Common myeloid progenitor, CD34-positive (primary cell): ENCODE data around the gene AK2.
"Not testable (repeated sequence)": the region's sequence is repeated elsewhere in the genome, so short reads cannot be mapped to it uniquely, and the experiment has no call there.

Experiments
- CTCF ChIA-PET: fragments of 350-600 bp; sonication (Branson Sonifier 250); formaldehyde crosslinking; loops from one replicate; lab custom pipeline; 2021; ENCODE audit warnings: antibody characterized with exemption; lab: Charles Lee
- POLR2A ChIA-PET: fragments of 350-600 bp; sonication (Branson Sonifier 250); formaldehyde crosslinking; loops from one replicate; lab custom pipeline; 2021; ENCODE audit warnings: antibody characterized with exemption; lab: Charles Lee
- DNase-seq, 3 donors: peaks; one replicate each; pipeline versions ENCODE4 v3.0.0 to v3.0.0-alpha.2; 2013
- H3K27ac ChIP-seq, 2 experiments: 1 replicate in 1 of 2; 2 replicates in 1 of 2; pipeline ENCODE4 v1.7.0; 2013; ENCODE audit warnings: inconsistent platforms in 2 of 2, low read length in 2 of 2, mild to moderate bottlenecking in 2 of 2, low read depth in 1 of 2, moderate library complexity in 1 of 2; ENCODE audit not compliant: severe bottlenecking in 2 of 2, insufficient read depth in 1 of 2, poor library complexity in 1 of 2
- H3K27me3 ChIP-seq, 5 experiments: replicated peaks in 2 of 5; 1 replicate in 3 of 5; 2 replicates in 2 of 5; pipeline versions ENCODE4 v1.6.1 to v1.7.0; 2013; ENCODE audit warnings: low read length in 4 of 5, mild to moderate bottlenecking in 2 of 5, moderate library complexity in 2 of 5, inconsistent platforms in 1 of 5; ENCODE audit not compliant: insufficient read depth in 5 of 5, control insufficient read depth in 4 of 5
- H3K36me3 ChIP-seq, 4 experiments: 1 replicate in 2 of 4; 2 replicates in 2 of 4; pipeline versions ENCODE4 v1.6.1 to v1.7.0; 2013; ENCODE audit warnings: low read length in 3 of 4, control low read depth in 1 of 4, mild to moderate bottlenecking in 1 of 4; ENCODE audit not compliant: control insufficient read depth in 4 of 4, insufficient read depth in 4 of 4
- H3K4me1 ChIP-seq, 4 experiments: 1 replicate in 3 of 4; 2 replicates in 1 of 4; pipeline versions ENCODE4 v1.6.1 to v1.7.1; 2013; ENCODE audit warnings: low read length in 3 of 4, mild to moderate bottlenecking in 3 of 4, control low read depth in 1 of 4, inconsistent platforms in 1 of 4, moderate library complexity in 1 of 4; ENCODE audit not compliant: control insufficient read depth in 4 of 4, insufficient read depth in 4 of 4; ENCODE audit errors: control extremely low read depth in 1 of 4
- H3K4me3 ChIP-seq, 7 experiments: 1 replicate in 4 of 7; 2 replicates in 3 of 7; pipeline versions ENCODE4 v1.5.1 to v1.7.0; 2013; ENCODE audit warnings: mild to moderate bottlenecking in 7 of 7, low read length in 6 of 7, moderate library complexity in 6 of 7, inconsistent platforms in 2 of 7, low read depth in 2 of 7, control low read depth in 1 of 7; ENCODE audit not compliant: insufficient read depth in 4 of 7, control insufficient read depth in 1 of 7; ENCODE audit errors: extremely low read depth in 1 of 7
- H3K9me3 ChIP-seq, 5 experiments: 1 replicate in 4 of 5; 2 replicates in 1 of 5; pipeline versions ENCODE4 v1.6.1 to v1.7.1; 2013; ENCODE audit warnings: low read length in 4 of 5, mild to moderate bottlenecking in 2 of 5, inconsistent platforms in 1 of 5, low read depth in 1 of 5, moderate library complexity in 1 of 5; ENCODE audit not compliant: control insufficient read depth in 4 of 5, insufficient read depth in 2 of 5; ENCODE audit errors: control extremely low read depth in 1 of 5
- WGBS: methylation state at CpG from one replicate; pipeline ENCODE4 v1.1.5; 2013; ENCODE audit not compliant: insufficient coverage; 5-methylcytosine and 5-hydroxymethylcytosine counted together

The AK2 gene

DNA sequence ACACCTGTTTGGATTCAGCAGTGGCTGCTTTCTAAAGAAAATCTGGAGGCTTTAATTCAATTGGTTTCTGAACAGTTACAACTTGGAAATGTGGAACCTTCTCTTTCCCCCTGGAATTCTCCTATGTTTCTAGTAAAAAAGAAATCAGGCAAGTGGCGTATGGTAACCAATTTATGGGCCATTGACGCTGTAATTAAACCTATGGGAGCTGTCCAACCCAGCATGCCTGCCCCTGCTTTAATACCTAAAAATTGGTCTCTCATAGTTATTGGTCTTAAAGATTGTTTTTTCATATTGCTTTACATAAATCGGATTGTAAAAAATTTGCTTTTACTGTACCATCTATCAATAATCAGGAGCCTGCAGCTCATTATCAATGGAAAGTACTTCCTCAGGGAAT lies 29.8 kb upstream of the AK2 start:
- CTCF ChIA-PET, DNase-seq, H3K27ac ChIP-seq, H3K4me1 ChIP-seq, H3K36me3 ChIP-seq, H3K4me3 ChIP-seq, H3K27me3 ChIP-seq: not testable (repeated sequence)
- peaks cover 1 to 37% (median 22%) of the 10 kb centered on the region in 5 experiments for H3K9me3 ChIP-seq
- POLR2A ChIA-PET, result interaction anchor here (0.5 to 1.2 kb wide), 2 partner anchors 8 to 12 kb away, joined by 3 read pairs; no protein-coding TSS in a partner anchor
- WGBS, result no CpG with 5 or more reads among the region's 3 CpGs

DNA sequence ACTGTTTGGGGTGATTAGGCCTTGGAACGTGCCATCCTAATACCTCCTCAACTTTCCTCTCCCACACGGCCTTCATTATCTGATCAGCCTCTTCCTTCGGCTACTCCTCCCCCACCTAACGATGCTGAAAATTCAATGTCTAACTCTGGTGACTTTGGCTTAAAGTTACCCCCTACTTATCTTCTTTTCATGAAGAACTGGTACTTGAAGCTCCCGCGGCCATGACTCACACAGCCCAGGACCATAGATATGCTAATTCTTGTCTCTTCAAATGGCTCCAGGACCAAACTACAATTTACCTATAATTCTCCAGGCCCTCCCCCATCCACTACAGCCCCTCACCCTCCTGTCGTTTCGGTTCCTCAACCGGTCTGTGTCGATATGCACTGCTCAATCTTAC lies 28.6 kb upstream of the AK2 start:
- Histone ChIP-seq H3K27me3 (no peaks in the 10 kb centered on the region), H3K36me3 (no peaks in the 10 kb centered on the region), H3K4me1 (no peaks in the 10 kb centered on the region), H3K9me3 (peaks cover 1 to 41% (median 22%) of the 10 kb centered on the region in 5 experiments), H3K4me3 (no peak overlapping the region), H3K27ac (no peak overlapping the region)
- no peak for DNase-seq
- WGBS, result 96% methylated on average over 6 of the region's 10 CpGs
- CTCF ChIA-PET, result interaction anchor here (1.3 kb wide), 1 partner anchor 10 kb away, joined by 5 read pairs; no protein-coding TSS in a partner anchor
- POLR2A ChIA-PET, result no interaction called here

GRCh38 chr1:33064284-33064683 lies 27.6 kb upstream of the AK2 start:
- H3K27me3 ChIP-seq, POLR2A ChIA-PET, DNase-seq, H3K27ac ChIP-seq, H3K4me1 ChIP-seq, H3K36me3 ChIP-seq, H3K4me3 ChIP-seq: not testable (repeated sequence)
- WGBS, result 96% methylated on average over 7 of the region's 9 CpGs
- CTCF ChIA-PET, result interaction anchor here (1.3 kb wide), 1 partner anchor 9 kb away, joined by 5 read pairs; no protein-coding TSS in a partner anchor
- peaks cover 1 to 41% (median 22%) of the 10 kb centered on the region in 5 experiments for H3K9me3 ChIP-seq

DNA sequence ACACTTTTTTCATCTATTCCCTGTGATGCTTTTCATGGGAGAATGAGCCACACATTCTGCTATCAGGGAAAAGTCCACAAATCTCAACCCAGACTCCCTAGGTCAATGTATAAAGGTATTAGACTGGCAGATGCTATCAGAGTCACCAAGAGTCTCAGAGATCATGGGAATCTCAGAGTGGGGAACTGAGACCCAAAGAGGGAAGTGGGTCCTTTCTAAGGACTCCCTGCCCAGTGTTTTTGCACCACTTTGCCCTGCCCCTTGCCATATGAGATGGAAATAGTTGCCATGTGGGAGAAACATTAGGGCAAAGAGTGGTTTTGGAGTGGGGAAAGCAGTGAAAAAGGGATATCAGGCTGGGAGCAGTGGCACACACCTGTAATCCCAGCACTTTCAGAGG lies 25.2 kb upstream of the AK2 start:
- Histone ChIP-seq H3K27me3 (no peaks in the 10 kb centered on the region), H3K36me3 (no peaks in the 10 kb centered on the region), H3K4me3 (no peak overlapping the region), H3K9me3 (peaks cover 0 to 41% (median 22%) of the 10 kb centered on the region in 5 experiments), H3K27ac (no peak overlapping the region), H3K4me1 (no peaks in the 10 kb centered on the region)
- no peak for DNase-seq
- CTCF ChIA-PET, result interaction anchor here (1.6 kb wide), 1 partner anchor 130 kb away, joined by 5 read pairs; no protein-coding TSS in a partner anchor
- POLR2A ChIA-PET, result no interaction called here

DNA sequence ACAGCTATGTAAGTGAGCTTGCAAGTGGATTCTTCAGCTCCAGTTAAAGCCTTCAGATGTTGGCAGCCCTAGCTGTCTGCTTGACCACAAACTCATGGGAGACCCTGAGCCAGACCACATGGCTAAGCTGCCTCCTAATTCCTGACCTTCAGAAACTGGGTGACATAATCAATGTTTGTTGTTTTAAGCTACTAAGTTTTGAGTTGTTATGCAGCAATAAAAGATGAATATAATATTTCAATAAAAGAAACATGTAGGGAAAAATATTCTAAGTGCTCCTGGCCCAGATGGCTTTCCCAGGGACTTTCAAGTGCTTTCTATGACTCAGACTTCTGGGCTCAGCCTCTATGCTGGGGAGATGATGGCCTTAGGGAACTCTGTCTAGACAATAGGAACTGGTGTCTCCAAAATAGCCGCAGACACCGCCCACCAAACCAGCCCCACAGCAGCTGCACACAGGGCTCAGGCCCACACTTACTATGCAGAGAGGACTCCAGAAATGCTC lies 23.9 kb upstream of the AK2 start:
- Histone ChIP-seq H3K9me3 (peaks cover 0 to 34% (median 17%) of the 10 kb centered on the region in 5 experiments), H3K4me1 (no peaks in the 10 kb centered on the region), H3K36me3 (no peaks in the 10 kb centered on the region), H3K27ac (no peak overlapping the region), H3K4me3 (no peak overlapping the region), H3K27me3 (no peaks in the 10 kb centered on the region)
- no peak for DNase-seq
- POLR2A ChIA-PET, result no interaction called here
- CTCF ChIA-PET, result interaction anchor here (0.9 to 1.6 kb wide), 5 partner anchors 11 to 168 kb away, joined by 3 to 5 read pairs (median 3); no protein-coding TSS in a partner anchor
- 90% methylated on average over 2 of the region's 2 CpGs for WGBS

GRCh38 chr1:33057095-33057494 lies 20.4 kb upstream of the AK2 start:
- Histone ChIP-seq H3K4me3 (no peak overlapping the region), H3K9me3 (peaks cover 0 to 4% (median 4%) of the 10 kb centered on the region in 5 experiments), H3K27ac (no peak overlapping the region), H3K4me1 (peaks cover 0 to 6% (median 0%) of the 10 kb centered on the region in 4 experiments), H3K36me3 (no peaks in the 10 kb centered on the region), H3K27me3 (no peaks in the 10 kb centered on the region)
- POLR2A ChIA-PET, result no interaction called here
- 80% methylated on average over 1 of the region's 2 CpGs for WGBS
- CTCF ChIA-PET, result interaction anchor here (0.7 to 5.9 kb wide), 9 partner anchors 22 to 181 kb away, joined by 3 to 86 read pairs (median 4); no protein-coding TSS in a partner anchor
- DNase-seq, result no peak

GRCh38 chr1:33056426-33056825 lies 19.7 kb upstream of the AK2 start:
- 83% methylated on average over 2 of the region's 3 CpGs for WGBS
- no peaks in the 10 kb centered on the region for H3K27me3 ChIP-seq
- ChIA-PET CTCF (interaction anchor here (0.6 to 5.9 kb wide), 14 partner anchors 8 to 180 kb away, joined by 3 to 86 read pairs (median 4); no protein-coding TSS in a partner anchor), POLR2A (no interaction called here)
- no peaks in the 10 kb centered on the region for H3K36me3 ChIP-seq
- peaks cover 0 to 6% (median 0%) of the 10 kb centered on the region in 4 experiments for H3K4me1 ChIP-seq
- no peak overlapping the region for H3K4me3 ChIP-seq
- peaks cover 0 to 4% (median 0%) of the 10 kb centered on the region in 5 experiments for H3K9me3 ChIP-seq
- H3K27ac ChIP-seq, result no peak overlapping the region
- no peak for DNase-seq
